Measurements from ENCODE around the gene SRP9. TPM values are rescaled to one million over a fixed set of nuclear protein-coding genes. Genes with fewer than 3 reads are reported as not detected.
"Not testable (repeated sequence)": the region's sequence is repeated elsewhere in the genome, so short reads cannot be mapped to it uniquely, and the experiment has no call there.

Gene SRP9
- total RNA-seq, 1 donor from 2014 or later = 166 TPM

DNA sequence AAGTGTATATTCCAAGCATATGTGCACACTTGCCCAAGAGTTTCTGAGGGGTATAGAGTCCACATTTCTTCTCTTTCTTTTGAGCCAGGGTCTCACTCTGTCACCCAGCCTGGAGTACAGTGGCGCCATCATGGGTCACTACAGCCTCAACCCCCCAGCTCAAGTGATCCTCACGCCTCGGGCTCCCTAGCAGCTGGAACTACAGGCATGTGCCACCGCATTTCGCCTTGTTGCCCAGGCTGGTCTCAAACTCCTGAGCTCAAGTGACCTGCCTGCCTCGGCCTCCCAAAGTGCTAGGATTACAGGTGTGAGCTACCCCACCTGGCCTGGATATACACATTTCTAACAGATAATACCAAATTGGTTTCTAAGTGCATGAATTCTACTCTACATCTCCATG, 17.1 kb upstream of the SRP9 start:
- intact Hi-C loops (cut with DNase I) = no loop called here
- no peaks in the 10 kb centered on the region for H3K27me3 ChIP-seq (ENCODE audit: low read depth)
- H3K27ac ChIP-seq = no peak overlapping the region
- no peaks in the 10 kb centered on the region for H3K36me3 ChIP-seq
- DNase-seq (no peak), ATAC-seq (no peak)
- peaks cover 32% of the 10 kb centered on the region for H3K4me1 ChIP-seq
- no peaks in the 10 kb centered on the region for H3K9me3 ChIP-seq
- TF ChIP-seq, protein P1, sequence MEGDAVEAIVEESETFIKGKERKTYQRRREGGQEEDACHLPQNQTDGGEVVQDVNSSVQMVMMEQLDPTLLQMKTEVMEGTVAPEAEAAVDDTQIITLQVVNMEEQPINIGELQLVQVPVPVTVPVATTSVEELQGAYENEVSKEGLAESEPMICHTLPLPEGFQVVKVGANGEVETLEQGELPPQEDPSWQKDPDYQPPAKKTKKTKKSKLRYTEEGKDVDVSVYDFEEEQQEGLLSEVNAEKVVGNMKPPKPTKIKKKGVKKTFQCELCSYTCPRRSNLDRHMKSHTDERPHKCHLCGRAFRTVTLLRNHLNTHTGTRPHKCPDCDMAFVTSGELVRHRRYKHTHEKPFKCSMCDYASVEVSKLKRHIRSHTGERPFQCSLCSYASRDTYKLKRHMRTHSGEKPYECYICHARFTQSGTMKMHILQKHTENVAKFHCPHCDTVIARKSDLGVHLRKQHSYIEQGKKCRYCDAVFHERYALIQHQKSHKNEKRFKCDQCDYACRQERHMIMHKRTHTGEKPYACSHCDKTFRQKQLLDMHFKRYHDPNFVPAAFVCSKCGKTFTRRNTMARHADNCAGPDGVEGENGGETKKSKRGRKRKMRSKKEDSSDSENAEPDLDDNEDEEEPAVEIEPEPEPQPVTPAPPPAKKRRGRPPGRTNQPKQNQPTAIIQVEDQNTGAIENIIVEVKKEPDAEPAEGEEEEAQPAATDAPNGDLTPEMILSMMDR (IDR thresholded peaks at IDR 0.05) = no peak
- H3K4me3 ChIP-seq = no peak overlapping the region

DNA sequence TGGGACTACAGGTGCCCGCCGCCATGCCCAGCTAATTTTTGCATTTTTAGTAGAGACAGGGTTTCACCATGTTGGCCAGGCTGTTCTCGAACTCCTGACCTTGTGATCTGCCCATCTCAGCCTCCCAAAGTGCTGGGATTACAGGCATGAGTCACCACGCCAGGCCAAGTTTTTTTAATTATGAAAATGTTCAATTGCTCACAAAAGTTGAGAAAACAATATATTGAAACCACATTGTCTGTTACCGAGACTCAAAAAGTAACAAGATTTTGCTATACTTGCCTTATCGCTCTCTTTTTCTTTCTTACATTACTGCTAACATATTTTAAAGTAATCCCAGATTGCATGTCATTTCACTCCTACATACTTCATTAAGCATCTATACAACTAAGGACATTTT, 16.2 kb upstream of the SRP9 start:
- intact Hi-C loops (cut with DNase I); H3K27me3 ChIP-seq (ENCODE audit: low read depth); ATAC-seq; H3K9me3 ChIP-seq; H3K36me3 ChIP-seq; DNase-seq; H3K4me3 ChIP-seq; H3K27ac ChIP-seq: not testable (repeated sequence)
- H3K4me1 ChIP-seq = peaks cover 26% of the 10 kb centered on the region

DNA sequence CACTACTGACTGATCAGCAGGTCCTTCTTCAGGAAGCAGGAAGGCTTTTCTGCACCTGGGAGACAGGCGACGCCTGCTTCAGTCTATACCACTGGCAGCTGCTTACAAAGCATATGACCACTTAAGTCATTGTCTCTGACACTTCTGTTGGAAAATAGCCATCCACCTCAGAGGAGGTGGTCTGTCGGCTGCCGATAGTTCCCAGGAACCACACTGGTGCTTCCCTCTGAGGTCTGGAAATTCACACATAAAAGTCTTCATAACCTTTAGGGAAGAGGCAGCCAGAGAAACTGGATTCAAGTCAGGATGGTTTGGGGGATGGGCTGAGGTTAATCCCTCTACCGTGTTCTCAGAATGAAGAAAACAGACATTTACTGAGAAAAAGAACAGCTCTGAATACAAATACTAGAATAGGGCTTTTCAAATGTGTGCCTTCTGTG, 15.6 kb upstream of the SRP9 start:
- DNase-seq (no peak), ATAC-seq (no peak)
- no peaks in the 10 kb centered on the region for H3K36me3 ChIP-seq
- H3K27ac ChIP-seq = no peak overlapping the region
- TF ChIP-seq, protein P1 (IDR thresholded peaks at IDR 0.05) = no peak
- intact Hi-C loops (cut with DNase I) = no loop called here
- H3K9me3 ChIP-seq = no peaks in the 10 kb centered on the region
- H3K27me3 ChIP-seq (ENCODE audit: low read depth) = no peaks in the 10 kb centered on the region
- peaks cover 32% of the 10 kb centered on the region for H3K4me1 ChIP-seq
- no peak overlapping the region for H3K4me3 ChIP-seq

DNA sequence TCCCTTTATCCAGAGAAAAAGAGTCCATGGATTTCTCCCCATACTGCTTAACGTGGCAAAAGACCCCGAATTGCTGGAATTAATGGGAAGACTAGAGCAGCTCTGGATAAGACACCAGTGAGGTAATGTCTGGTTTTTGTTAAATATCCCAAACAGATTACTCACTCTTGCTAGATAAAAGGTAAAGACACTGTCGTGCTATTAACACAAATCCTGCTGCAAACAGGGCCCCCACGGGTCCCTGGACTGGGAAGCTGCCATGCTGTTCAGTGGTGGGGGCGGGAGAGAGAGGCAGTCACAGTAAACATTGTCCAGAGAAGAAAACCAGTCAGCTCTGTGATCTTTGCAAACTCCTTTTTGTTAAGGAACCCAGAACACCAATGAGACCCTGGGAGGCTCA, 15.2 kb upstream of the SRP9 start:
- DNase-seq (no peak), ATAC-seq (no peak)
- H3K27me3 ChIP-seq (ENCODE audit: low read depth) = no peaks in the 10 kb centered on the region
- no peak overlapping the region for H3K4me3 ChIP-seq
- H3K36me3 ChIP-seq = no peaks in the 10 kb centered on the region
- peak overlapping the region; percentile 9 for H3K27ac ChIP-seq
- TF ChIP-seq, protein P1 (IDR thresholded peaks at IDR 0.05) = no peak
- no peaks in the 10 kb centered on the region for H3K9me3 ChIP-seq
- intact Hi-C loops (cut with DNase I) = no loop called here
- peaks cover 36% of the 10 kb centered on the region for H3K4me1 ChIP-seq

DNA sequence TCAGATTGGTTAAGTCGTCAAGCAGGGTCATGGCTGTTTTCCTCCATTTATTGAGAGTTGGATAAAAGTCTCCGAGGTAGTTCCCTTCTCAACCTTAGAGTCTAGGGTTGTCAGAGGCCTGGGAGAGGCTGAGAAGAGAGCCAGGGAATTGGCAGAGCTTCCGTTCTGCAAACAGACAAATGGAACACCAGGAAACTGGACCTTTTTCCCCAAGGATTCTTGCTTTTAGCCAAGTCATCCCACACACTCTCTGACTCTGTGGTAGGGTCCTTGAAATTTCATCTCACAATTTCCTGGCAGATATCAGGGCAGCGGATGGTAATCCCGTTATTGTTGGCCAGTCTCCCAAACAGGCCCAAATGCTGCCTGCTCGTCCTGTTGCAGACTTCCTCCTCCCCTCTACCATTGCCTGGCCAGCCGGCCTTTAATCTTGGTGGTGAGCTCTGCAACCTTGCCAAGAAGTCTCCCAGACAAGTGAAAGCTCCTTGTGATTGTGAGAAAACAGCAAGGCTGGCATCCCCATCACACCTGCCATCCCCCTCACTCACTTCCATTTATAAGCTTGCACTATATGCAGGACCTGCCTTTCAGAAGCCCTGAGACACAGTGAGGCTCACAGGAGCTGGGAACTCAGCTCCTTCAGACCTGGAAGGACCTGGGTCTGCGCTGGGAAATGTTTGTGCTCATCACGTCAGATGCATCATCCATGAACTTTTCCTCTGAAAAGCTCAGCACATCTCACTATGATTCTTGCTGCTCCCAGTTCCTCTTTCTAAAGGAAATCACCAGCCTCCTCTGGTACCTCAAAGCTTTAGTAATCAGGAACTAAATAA, 13.7 kb upstream of the SRP9 start:
- TF ChIP-seq, protein P1 (IDR thresholded peaks at IDR 0.05) = no peak
- ATAC-seq = peak in 1 of 2 donors; percentile 39
- H3K9me3 ChIP-seq = no peaks in the 10 kb centered on the region
- peaks cover 49% of the 10 kb centered on the region for H3K4me1 ChIP-seq
- intact Hi-C loops (cut with DNase I) = no loop called here
- DNase-seq = no peak
- H3K4me3 ChIP-seq = no peak overlapping the region
- H3K36me3 ChIP-seq = no peaks in the 10 kb centered on the region
- H3K27ac ChIP-seq = peak overlapping the region; percentile 42
- H3K27me3 ChIP-seq (ENCODE audit: low read depth) = no peaks in the 10 kb centered on the region

DNA sequence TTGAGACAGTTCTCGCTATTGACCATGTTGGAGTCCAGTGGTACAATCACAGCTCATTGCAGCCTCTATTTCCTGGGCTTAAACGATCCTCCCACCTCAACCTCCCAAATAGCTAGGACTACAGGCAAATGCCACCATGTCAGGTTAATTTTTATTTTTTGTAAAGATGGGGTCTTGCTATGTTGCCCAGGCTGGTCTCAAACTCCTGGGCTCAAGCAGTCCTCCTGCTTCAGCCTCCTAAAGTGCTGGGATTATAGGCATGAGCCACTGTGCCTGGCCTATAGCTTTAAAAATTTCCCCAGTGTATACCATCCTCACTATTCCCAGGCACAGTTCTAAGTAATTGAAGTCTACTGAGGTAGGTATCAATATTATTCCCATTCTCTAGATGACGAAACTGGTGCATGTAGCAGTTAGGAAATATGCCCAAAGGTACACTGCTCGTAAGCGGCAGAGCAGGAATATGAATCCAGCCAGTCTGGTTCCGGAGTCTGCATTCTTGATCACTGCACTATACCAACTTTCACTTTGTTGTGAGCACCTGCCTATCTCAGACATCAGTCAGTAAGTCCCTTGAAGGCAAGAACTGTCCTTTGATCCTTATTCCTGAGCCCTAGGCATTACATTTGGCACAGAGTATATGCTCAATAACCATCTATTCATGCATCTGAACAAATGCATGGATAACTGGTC, 11.5 kb upstream of the SRP9 start:
- DNase-seq (no peak), ATAC-seq (no peak)
- Histone ChIP-seq H3K27me3 (ENCODE audit: low read depth) (no peaks in the 10 kb centered on the region), H3K4me3 (no peak overlapping the region), H3K27ac (no peak overlapping the region), H3K4me1 (peaks cover 54% of the 10 kb centered on the region), H3K9me3 (no peaks in the 10 kb centered on the region), H3K36me3 (no peaks in the 10 kb centered on the region)
- intact Hi-C loops (cut with DNase I) = no loop called here
- TF ChIP-seq, protein P1 (IDR thresholded peaks at IDR 0.05) = no peak

All from lower lobe of right lung (tissue), 2 donors.